Calu3 (cell line): ENCODE data around the gene APOO. TPM values are rescaled to one million over a fixed set of nuclear protein-coding genes. Genes with fewer than 3 reads are reported as not detected.

ENCODE experiments used
- BruUV-seq: library from RNA; stranded (reverse); fragments of 400-500 nt; replicated peaks from 2 replicates; lab custom pipeline; 2021; lab: Mats Ljungman, UMichigan
- CTCF ChIA-PET: fragments of 300-600 bp; sonication (Branson Sonifier 250); formaldehyde crosslinking; loops from one replicate; lab custom pipeline; 2022; ENCODE audit warnings: antibody characterized with exemption; lab: Charles Lee
- DNase-seq: peaks from one replicate; pipeline ENCODE4 v3.0.0; 2022
- H3K27ac Mint-ChIP-seq: one replicate; pipeline ENCODE4 v1.8.0; 2022; ENCODE audit warnings: mixed read lengths; ENCODE audit not compliant: unreplicated experiment
- H3K27me3 Mint-ChIP-seq: one replicate; pipeline ENCODE4 v1.8.0; 2022; ENCODE audit warnings: mixed read lengths; ENCODE audit not compliant: unreplicated experiment
- H3K36me3 Mint-ChIP-seq: one replicate; pipeline ENCODE4 v1.8.0; 2022; ENCODE audit warnings: mild to moderate bottlenecking, moderate library complexity, mixed read lengths; ENCODE audit not compliant: insufficient read depth, unreplicated experiment
- H3K4me1 Mint-ChIP-seq: one replicate; pipeline ENCODE4 v1.8.0; 2022; ENCODE audit warnings: mild to moderate bottlenecking, low read depth, mixed read lengths; ENCODE audit not compliant: unreplicated experiment
- H3K4me3 Mint-ChIP-seq: one replicate; pipeline ENCODE4 v1.8.0; 2022; ENCODE audit warnings: mild to moderate bottlenecking, low read depth, moderate library complexity, mixed read lengths; ENCODE audit not compliant: unreplicated experiment
- H3K9me3 Mint-ChIP-seq: one replicate; pipeline ENCODE4 v1.8.0; 2022; ENCODE audit warnings: low read depth, mixed read lengths; ENCODE audit not compliant: unreplicated experiment
- intact Hi-C: fragments of 100-400 bp; cut with micrococcal nuclease; formaldehyde crosslinking; loops from one replicate; pipeline ENCODE4 v1.10.0; 2022; ENCODE audit not compliant: unreplicated experiment
- total RNA-seq: library from RNA; stranded (reverse); gene quantifications from 2 replicates; pipeline ENCODE4 v1.2.3, GENCODE V29; 2022
- TF ChIP-seq, protein P1 (sequence below): fragments of 200-600 bp; IDR thresholded peaks from one replicate; pipeline ENCODE4 v1.8.0; 2022; ENCODE audit warnings: antibody characterized with exemption; ENCODE audit not compliant: unreplicated experiment

Gene APOO
- total RNA-seq, 1 experiment from 2014 or later, result 46.8 TPM

DNA sequence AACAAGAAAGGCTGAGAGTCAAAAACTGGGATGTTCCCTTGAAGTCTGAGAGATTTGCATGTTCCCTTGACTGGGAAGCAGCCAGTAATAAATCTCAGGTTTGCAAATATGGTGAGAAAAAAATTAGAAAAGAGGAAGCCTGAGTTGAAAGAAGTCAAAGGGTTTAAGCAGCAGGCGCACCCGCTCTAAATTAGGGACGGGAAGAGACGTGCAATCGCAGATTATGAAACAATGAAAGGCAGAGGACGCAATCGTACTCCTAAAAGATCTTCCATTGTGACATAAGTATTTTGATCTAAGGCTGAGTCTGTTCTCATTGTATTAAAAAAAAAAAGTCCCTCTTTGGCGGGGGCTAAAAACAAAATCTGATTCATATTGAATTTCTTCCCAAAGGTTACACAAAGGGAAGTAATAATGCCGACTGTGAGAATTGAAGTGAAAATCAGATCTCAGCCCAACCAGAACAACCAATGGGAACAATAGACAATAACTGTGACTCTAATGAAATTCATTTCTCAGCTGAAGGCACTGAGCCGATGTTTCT lies 96.6 kb downstream of the APOO start:
- TF ChIP-seq, protein P1, sequence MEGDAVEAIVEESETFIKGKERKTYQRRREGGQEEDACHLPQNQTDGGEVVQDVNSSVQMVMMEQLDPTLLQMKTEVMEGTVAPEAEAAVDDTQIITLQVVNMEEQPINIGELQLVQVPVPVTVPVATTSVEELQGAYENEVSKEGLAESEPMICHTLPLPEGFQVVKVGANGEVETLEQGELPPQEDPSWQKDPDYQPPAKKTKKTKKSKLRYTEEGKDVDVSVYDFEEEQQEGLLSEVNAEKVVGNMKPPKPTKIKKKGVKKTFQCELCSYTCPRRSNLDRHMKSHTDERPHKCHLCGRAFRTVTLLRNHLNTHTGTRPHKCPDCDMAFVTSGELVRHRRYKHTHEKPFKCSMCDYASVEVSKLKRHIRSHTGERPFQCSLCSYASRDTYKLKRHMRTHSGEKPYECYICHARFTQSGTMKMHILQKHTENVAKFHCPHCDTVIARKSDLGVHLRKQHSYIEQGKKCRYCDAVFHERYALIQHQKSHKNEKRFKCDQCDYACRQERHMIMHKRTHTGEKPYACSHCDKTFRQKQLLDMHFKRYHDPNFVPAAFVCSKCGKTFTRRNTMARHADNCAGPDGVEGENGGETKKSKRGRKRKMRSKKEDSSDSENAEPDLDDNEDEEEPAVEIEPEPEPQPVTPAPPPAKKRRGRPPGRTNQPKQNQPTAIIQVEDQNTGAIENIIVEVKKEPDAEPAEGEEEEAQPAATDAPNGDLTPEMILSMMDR, result no peak
- Mint-ChIP-seq H3K4me3 (no peak overlapping the region), H3K36me3 (peaks cover 12% of the 10 kb centered on the region), H3K27ac (no peak overlapping the region), H3K4me1 (peaks cover 6% of the 10 kb centered on the region), H3K27me3 (no peaks in the 10 kb centered on the region), H3K9me3 (no peaks in the 10 kb centered on the region)
- no TSS peak for BruUV-seq
- intact Hi-C loops, result no loop called here
- CTCF ChIA-PET, result no interaction called here
- DNase-seq, result no peak

DNA sequence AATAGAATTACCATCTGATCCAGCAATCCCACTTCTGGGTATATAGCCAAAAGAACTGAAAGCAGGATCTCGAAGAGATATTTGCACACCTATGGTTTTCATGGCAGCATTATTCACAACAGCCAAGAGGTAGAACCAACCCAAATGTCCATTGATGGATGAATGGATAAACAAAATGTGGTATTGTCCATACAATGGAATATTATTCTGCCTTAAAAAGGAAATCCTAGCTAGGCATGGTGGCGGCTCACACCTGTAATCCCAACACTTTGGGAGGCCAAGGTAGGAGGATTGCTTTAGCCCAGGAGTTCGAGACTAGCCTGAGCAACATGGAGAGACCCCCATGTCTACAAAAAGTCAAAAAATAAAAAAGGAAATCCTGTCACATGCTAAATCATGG lies 97.5 kb downstream of the APOO start:
- Mint-ChIP-seq H3K27me3 (no peaks in the 10 kb centered on the region), H3K27ac (no peak overlapping the region), H3K4me1 (peaks cover 9% of the 10 kb centered on the region), H3K9me3 (no peaks in the 10 kb centered on the region), H3K36me3 (peaks cover 17% of the 10 kb centered on the region), H3K4me3 (no peak overlapping the region)
- TF ChIP-seq, protein P1, result no peak
- CTCF ChIA-PET, result no interaction called here
- no peak for DNase-seq
- intact Hi-C loops, result no loop called here
- no TSS peak for BruUV-seq

DNA sequence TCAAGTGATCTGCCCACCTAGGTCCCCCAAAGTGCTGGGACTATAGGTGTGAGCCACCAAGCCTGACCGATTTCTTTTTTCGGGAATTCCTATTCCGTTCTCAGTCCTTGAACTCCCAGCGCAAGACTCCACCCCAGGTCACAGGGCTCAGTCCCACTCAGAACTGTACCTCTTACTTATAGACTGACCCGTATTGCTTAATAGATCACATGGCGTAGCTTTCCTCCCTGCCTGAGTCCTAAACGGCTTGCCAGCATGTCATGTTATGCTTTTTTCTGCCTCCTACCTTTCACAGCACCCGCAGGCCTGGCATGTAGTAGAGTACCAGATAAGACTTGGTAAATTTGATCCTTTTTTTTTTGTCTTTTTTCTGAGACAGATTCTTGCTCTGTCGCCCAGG lies 102.3 kb downstream of the APOO start:
- Mint-ChIP-seq H3K9me3 (no peaks in the 10 kb centered on the region), H3K27me3 (no peaks in the 10 kb centered on the region), H3K4me3 (peak overlapping the region; percentile 17), H3K27ac (peak overlapping the region; percentile 99), H3K36me3 (peaks cover 30% of the 10 kb centered on the region), H3K4me1 (peaks cover 34% of the 10 kb centered on the region)
- CTCF ChIA-PET, result no interaction called here
- TF ChIP-seq, protein P1, result no peak
- intact Hi-C loops, result loop anchor here (2.0 kb wide), 1 partner anchor 17 kb away; no protein-coding TSS in a partner anchor
- no TSS peak for BruUV-seq
- no peak for DNase-seq

DNA sequence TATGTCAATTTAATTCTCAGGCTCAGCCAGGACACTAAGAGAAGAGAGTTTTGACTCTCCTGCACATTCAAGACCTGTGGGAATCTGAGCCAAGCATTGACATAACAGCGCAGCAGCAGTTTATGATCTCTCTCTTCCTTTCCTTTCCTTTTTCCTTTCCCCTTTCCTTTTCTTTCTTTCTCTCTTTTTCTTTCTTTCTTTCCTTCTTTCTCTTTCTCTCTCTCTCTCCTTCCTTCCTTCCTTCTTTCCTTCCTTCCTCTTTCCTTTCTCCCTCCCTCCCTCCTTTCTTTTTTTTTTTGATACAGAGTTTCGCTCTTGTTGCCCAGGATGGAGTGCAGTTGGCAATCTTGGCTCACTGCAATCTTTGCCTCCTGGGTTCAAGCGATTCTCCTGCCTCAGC lies 103.2 kb downstream of the APOO start:
- TF ChIP-seq, protein P1, result no peak
- Mint-ChIP-seq H3K4me3 (peak overlapping the region; percentile 57), H3K36me3 (peaks cover 31% of the 10 kb centered on the region), H3K9me3 (no peaks in the 10 kb centered on the region), H3K27me3 (no peaks in the 10 kb centered on the region), H3K4me1 (peaks cover 37% of the 10 kb centered on the region), H3K27ac (peak overlapping the region; percentile 99)
- DNase-seq, result no peak
- intact Hi-C loops, result loop anchor here (2.0 kb wide), 1 partner anchor 16 kb away; no protein-coding TSS in a partner anchor
- CTCF ChIA-PET, result interaction anchor here (1.5 kb wide), 1 partner anchor 97 kb away, joined by 8 read pairs; no protein-coding TSS in a partner anchor
- BruUV-seq, result TSS peak; percentile 43
